HG02884 (cell line): ENCODE data around the gene AHRR.
"Not testable (repeated sequence)": the region's sequence is repeated elsewhere in the genome, so short reads cannot be mapped to it uniquely, and the experiment has no call there.

Experiments
- ATAC-seq: cut with Tn5 transposase; IDR thresholded peaks from one replicate; pipeline ENCODE4 v1.9.1; 2021; ENCODE audit warnings: mild to moderate bottlenecking, moderate library complexity; ENCODE audit not compliant: unreplicated experiment

The AHRR gene

DNA sequence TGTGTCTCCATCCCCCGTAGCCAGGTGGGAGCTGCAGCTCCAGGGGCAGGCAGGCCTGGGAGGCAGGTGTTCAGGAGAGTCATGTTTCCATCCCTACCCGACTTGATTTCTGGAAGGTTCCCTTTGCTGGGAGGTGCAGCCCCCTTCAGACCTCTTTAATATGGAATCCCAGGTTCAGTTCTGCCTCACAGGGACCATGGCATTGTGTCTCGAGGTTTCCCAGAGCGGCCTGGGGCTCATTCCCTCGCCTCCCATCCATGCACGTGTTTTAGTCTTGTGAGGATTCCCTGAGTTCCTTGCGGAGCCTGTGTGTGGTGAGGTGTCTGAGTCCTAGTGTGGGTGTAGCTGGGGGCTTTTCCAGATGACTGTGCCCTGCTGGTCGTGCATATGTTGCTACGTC is 16.5 kb upstream of the AHRR start:
- no peak for ATAC-seq

- ATAC-seq = no peak
Measured at GRCh38 chr5:305459-305858, 16.1 kb upstream of the AHRR start.

- no peak for ATAC-seq
Measured at GRCh38 chr5:306011-306805, 15.3 kb upstream of the AHRR start.

DNA sequence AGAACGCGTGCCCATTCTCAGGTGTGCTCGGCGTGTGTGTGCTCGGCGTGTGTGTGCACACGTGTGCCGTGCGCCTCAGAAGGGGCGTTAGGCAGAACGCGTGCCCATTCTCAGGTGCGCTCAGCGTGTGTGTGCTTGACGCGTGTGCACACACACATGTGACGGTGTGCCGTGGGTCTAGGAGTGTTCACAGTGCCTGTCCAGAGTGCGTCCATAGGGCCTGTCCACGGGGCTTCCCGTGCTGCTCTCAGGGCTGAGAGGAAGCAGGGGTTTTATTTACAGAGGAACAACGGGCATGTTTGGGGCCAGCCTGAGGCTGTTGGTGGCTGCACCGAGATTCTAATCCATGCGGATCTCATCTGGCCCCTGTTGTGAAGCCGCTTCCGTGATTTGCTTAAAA is 14.2 kb upstream of the AHRR start:
- no peak for ATAC-seq

GRCh38 chr5:307794-308579 is 13.5 kb upstream of the AHRR start:
- no peak for ATAC-seq

- ATAC-seq = no peak
Measured at GRCh38 chr5:308672-309271, 12.7 kb upstream of the AHRR start.

GRCh38 chr5:309831-310230 is 11.7 kb upstream of the AHRR start:
- ATAC-seq = not testable (repeated sequence)

DNA sequence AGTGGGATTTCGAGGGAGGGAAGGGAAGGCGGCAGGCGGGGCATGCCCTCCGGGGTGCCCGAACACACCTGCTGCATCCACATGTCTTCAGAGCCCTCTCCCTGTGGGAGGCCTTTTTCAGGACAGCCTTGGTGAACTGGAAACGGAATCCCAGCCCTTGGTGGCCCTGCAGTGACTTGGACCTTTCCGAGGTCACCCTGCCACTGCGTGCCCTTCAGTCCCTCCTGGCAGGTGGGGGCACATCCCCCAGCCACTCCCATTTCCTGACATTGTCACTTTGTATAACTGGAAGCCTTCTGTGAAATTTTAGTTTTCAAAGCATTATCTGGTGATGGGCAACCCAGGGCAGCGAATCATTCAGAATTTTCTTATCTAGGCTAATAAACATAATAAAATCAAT is 11.0 kb upstream of the AHRR start:
- ATAC-seq = no peak

GRCh38 chr5:310941-311434 is 10.5 kb upstream of the AHRR start:
- ATAC-seq = no peak

DNA sequence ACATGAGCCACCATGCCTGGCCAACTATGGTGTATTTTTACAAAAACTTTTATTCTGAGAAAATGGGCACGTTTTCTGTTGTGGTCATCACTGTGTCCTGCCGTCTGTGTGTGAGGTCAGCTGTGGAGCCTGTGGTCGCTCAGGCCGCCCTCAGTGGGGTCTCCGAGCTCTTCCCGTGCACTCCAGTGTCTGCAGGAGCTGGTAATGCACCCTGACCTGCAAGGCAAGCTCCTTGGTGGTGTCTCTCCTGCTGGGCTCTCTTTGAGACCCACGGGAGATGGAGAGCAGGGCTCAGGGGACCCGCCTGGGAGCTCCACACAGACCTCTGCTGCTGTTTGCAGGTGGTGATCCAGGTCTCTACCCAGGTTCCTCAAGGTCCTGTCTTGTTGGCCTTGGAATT is 9.6 kb upstream of the AHRR start:
- no peak for ATAC-seq

DNA sequence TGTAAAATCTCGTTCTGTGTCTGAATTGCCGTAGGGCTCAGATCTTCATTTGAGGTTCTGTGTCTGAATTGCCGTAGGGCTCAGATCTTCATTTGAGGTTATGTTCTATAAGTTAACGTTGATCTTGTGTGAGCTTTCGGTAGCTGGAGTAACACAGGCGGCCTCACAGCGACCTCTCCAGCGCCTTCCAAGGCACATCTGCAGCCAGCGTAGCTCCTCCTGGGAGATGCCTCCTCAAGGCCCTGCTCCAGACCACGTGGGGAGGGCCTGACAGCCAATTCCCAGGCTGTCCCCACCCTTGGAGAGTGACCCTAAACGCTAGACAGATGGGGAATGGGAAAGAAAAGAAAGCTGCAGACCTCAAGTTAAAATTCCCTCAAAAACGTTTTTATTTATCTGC is 8.7 kb upstream of the AHRR start:
- no peak for ATAC-seq

DNA sequence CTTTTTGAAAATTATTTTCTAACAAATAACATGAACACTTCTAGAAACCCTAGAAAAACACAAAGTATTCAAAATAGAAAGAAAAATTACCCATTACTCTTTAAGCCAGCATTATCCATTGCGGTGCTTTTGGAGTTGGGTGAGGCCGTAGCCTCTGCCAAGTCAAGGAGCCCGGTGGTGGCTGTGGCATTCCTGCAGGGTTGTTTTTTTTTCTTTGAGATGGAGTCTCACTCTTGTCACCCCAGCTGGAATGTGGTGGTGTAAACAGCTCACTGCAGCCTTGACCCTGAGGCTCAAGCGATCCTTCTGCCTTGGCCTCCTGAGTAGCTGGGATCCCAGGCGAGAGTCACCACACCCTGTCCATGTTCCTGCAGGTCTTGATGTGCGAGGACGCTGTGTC is 8.2 kb upstream of the AHRR start:
- ATAC-seq = no peak

DNA sequence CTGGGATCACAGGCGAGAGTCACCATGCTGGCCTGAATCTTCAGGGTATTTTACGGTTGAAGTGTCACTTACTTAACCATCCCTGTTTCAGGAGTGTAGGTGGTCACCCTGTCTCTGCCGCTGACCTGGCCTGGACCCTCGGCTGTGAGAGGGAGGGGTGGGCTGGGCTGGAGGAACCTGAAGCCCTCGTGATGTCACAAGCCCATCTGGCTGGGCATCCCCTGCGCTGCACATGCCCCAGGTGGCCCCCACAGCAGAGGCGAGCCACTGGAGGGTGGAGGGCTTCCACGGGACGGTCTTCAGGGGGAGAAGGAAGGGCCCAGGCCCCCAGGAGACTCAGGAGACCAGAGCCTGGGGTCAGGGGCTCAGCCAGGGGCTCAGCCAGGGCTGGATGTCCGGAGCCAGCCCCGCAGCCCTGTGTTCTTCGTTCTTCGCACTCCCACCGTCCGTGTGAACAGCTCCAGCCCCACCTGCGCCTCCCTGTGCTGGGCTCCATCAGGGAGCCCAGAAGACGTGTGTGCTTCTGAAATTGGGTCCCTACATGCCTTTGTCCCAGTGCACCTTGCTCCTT is 7.6 kb upstream of the AHRR start:
- no peak for ATAC-seq

- no peak for ATAC-seq
Measured at GRCh38 chr5:314676-315487, 6.6 kb upstream of the AHRR start.

DNA sequence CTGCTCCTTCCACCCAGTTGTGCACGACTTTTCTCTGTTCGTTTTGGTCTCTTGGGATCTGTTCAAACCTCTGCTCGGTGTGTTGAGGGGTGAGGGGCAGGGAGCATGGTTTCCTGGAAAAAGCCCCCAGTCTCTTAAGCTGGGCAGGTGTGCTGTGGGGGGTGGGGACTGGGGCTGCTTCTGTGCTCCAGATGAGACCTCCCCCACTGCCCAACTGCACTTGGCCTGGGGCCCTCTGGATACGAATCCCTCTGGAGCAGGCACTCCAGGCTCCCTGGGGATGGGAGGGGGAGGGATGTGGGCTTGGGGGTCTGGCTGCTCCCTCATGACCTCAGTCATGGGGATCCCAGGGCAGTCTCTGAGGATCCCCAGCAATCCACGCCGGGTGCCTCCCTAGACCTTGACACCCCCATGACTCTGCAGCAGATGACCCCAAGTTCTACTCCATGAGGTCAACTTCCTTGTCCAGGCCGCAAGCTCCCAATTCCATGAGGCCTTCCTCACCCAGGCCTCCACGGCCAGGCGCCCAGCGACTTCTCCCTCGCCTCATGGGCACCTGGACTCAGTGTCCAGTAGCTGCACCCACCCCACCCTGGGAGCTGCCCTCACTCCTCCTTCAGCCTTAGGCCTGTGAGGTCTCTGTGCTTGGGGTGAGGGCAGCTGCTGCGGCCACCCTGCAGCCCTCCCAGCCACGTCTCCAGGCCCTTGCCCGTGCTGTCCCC is 5.9 kb upstream of the AHRR start:
- no peak for ATAC-seq

DNA sequence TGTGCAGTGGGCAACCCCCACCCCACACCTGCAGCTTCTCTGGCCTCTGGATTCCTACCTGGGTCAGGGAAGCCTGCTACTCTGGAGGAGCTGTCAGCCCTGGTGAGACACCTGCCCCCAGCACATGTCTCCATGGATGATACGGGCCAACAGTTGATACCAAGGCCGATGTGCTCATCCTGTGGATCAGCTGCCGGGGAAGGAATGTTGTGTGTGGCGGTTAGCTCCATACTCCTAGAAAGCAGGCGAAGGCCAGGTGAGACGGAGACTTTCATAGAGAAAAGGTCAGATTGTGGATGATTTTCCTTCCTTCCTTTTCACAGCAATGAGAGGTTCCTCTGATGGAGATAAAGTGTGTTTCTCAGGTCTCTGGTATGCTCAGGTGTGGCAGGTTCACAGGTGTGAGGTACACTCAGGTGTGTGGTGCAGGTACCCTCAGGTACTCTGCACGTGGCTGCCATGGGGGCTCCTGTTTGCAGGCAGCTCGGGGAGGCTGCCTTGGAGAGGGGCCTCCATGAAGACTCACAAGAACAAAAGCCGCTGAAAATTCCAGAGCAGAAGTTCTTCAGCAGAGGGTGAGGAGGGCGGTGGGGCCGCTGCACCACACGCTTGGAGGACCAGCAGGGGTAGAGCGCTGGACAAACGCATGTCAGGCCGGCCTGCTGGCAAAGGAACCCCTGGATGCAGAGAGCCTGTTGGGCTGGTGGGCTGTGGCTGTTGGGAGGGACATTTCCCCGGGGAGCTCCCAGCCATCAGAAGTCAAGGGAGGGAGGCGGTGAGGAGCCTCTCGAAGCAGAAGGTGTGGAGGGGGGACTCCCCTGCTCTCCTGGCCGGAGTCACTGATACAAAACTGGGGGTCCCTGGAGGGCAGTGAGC is 5.1 kb upstream of the AHRR start:
- ATAC-seq = peak; percentile 1

DNA sequence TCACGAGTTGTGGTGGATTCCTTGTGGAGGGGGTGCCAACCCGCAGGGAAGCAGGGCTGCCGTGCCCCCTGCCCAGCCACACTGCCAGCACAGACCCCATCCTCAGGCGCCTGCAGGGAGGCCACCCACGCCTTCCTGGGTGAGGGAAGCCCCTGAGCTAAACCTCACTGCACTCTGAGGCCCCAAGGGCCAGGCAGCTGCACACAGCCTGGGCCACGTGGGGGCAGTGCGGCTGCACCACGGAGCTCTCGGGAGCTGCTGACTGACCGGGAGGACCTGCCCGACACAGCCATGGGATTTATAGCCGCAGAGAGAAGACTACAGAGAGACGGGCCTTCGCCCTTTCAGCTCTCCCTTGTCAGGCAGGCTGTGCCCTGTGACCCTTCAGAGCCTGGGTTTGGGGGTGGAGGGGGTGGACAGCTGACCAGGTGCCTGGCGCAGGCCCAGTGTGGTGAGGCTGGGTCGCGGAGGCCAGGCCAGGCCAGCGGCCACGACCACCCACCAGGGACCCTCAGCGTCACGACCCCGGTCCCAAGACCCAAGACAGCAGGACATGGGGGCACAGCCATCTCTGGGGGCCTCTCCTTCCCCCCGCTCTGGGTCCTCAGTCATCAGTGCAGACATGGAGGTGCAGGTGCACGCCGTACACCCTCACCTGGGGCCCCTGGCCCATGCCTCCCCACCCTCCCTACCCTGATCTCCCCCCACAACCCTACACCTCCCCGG is 4.3 kb upstream of the AHRR start:
- peak; percentile 71 for ATAC-seq

DNA sequence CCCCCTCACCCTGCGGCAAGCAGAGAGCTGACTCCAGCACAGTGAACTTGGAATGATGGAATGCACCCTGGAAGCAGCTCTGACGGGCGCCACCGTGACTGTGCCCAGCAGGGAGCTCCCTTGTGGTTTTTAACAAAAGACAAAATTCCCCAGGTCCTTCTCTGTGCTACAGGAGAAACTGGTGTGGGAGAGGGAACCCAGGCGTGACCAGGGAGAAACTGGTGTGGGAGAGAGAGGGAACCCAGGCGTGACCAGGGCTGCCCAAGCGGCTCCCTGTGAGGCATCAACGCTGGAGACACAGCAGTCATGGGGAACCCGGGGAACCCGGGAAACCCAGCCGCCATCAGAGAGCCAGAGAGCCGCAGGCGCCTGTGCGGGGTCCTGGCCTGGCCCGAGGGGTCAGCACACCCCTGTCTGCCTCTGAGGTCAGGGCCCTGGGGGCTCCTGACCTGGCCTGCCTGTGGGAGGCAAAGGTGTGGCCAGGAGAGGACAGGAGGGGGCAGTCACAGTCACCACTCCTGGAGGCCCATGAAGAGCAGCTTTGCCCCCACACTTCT is 3.1 kb upstream of the AHRR start:
- no peak for ATAC-seq
